ENCODE measurements around the gene VWC2L. TPM values are rescaled to one million over a fixed set of nuclear protein-coding genes. Genes with fewer than 3 reads are reported as not detected.

The VWC2L gene
- total RNA-seq (under 1 TPM in 1 of 7 donors, not detected in 6; 0.11 TPM), polyA plus RNA-seq (not detected)
- long read RNA-seq, donor 1, result 0 reads
- long read RNA-seq, donor 2, result 0 reads
- long read RNA-seq, donor 3, result 0 reads

DNA sequence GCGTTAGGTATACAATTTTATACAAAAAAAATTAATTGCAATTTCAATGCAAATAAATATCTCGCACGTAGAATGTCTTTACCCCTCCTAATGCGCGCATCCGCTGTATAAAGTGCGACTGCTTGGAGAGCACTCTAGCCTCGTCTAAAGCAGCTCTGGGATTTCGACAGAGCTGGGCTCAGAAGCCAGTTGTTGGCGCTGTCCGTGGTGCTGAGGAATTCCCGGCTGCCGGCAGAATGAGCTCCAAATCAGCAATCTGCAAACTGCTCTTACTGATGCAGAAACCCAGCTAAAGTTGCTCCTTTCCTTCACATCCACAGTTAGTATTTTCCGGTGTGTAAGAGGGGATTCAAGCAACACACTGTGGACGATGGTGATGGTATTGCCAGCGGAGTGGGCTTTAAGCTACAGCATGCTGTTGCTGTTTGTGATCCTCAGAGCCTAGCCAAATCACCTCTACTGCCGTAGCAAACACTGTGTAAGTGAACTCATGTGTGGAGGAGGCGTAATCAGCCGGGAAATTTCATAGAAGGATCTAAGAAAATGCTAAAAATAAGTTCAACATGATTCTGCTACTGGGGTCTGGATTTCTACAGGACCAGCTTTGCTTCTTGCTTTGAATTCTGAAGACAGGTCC lies at the start of gene VWC2L:
TSS of gene VWC2L (plus strand) at position 137 of the 637 bp plus-strand sequence. CDS start 3,140 bp downstream, outside the sequence.
- intact Hi-C loops (cut with DNase I), result no loop called here
- 3 to 6% (median 3%) methylated on average over 19 of the region's 19 CpGs for WGBS, 3 donors
- H3K27me3 ChIP-seq, result peaks cover 3% of the 10 kb centered on the region
- no peaks in the 10 kb centered on the region for H3K36me3 ChIP-seq
- no peaks in the 10 kb centered on the region for H3K9me3 ChIP-seq
- H3K4me1 ChIP-seq (ENCODE audit: insufficient read depth), result no peaks in the 10 kb centered on the region
- H3K27ac ChIP-seq, result no peak within 1 kb of the TSS
- peak in 4 of 5 donors; percentile 12 to 65 (median 47) for DNase-seq
- TF ChIP-seq EP300 (IDR thresholded peaks at IDR 0.05), result no peak
- no peak for TF ChIP-seq POLR2A (IDR thresholded peaks at IDR 0.05)
- TF ChIP-seq, protein P1, sequence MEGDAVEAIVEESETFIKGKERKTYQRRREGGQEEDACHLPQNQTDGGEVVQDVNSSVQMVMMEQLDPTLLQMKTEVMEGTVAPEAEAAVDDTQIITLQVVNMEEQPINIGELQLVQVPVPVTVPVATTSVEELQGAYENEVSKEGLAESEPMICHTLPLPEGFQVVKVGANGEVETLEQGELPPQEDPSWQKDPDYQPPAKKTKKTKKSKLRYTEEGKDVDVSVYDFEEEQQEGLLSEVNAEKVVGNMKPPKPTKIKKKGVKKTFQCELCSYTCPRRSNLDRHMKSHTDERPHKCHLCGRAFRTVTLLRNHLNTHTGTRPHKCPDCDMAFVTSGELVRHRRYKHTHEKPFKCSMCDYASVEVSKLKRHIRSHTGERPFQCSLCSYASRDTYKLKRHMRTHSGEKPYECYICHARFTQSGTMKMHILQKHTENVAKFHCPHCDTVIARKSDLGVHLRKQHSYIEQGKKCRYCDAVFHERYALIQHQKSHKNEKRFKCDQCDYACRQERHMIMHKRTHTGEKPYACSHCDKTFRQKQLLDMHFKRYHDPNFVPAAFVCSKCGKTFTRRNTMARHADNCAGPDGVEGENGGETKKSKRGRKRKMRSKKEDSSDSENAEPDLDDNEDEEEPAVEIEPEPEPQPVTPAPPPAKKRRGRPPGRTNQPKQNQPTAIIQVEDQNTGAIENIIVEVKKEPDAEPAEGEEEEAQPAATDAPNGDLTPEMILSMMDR (IDR thresholded peaks at IDR 0.05), result no peak
- H3K4me3 ChIP-seq, result no peak within 1 kb of the TSS

- intact Hi-C loops (cut with DNase I), result no loop called here
- 80 to 93% (median 85%) methylated on average over 4 of the region's 4 CpGs for WGBS, 3 donors
- Histone ChIP-seq H3K36me3 (no peaks in the 10 kb centered on the region), H3K27me3 (no peaks in the 10 kb centered on the region), H3K27ac (no peak overlapping the region), H3K4me1 (ENCODE audit: insufficient read depth) (no peaks in the 10 kb centered on the region), H3K9me3 (no peaks in the 10 kb centered on the region), H3K4me3 (no peak overlapping the region)
- no peak for DNase-seq
- TF ChIP-seq POLR2A (IDR thresholded peaks at IDR 0.05) (no peak), EP300 (IDR thresholded peaks at IDR 0.05) (no peak)
- TF ChIP-seq, protein P1 (IDR thresholded peaks at IDR 0.05), result no peak
Measured at GRCh38 chr2:214361116-214361515, 49.7 kb upstream of the VWC2L start.

GRCh38 chr2:214365549-214365948 lies 45.3 kb upstream of the VWC2L start:
- intact Hi-C loops (cut with DNase I), result no loop called here
- H3K9me3 ChIP-seq, result no peaks in the 10 kb centered on the region
- no peak overlapping the region for H3K4me3 ChIP-seq
- no peaks in the 10 kb centered on the region for H3K4me1 ChIP-seq (ENCODE audit: insufficient read depth)
- H3K27ac ChIP-seq, result no peak overlapping the region
- WGBS, 3 donors, result 78 to 94% (median 92%) methylated on average over 1 of the region's 1 CpG
- DNase-seq, result no peak
- no peaks in the 10 kb centered on the region for H3K36me3 ChIP-seq
- H3K27me3 ChIP-seq, result no peaks in the 10 kb centered on the region
- no peak for TF ChIP-seq POLR2A (IDR thresholded peaks at IDR 0.05)
- TF ChIP-seq, protein P1 (IDR thresholded peaks at IDR 0.05), result no peak
- no peak for TF ChIP-seq EP300 (IDR thresholded peaks at IDR 0.05)

- DNase-seq, result no peak
- H3K4me3 ChIP-seq, result no peak overlapping the region
- TF ChIP-seq, protein P1 (IDR thresholded peaks at IDR 0.05), result no peak
- no peak for TF ChIP-seq POLR2A (IDR thresholded peaks at IDR 0.05)
- TF ChIP-seq EP300 (IDR thresholded peaks at IDR 0.05), result no peak
- no peaks in the 10 kb centered on the region for H3K9me3 ChIP-seq
- H3K36me3 ChIP-seq, result no peaks in the 10 kb centered on the region
- 12 to 32% (median 14%) methylated on average over 3 of the region's 3 CpGs for WGBS, 3 donors
- no peaks in the 10 kb centered on the region for H3K4me1 ChIP-seq (ENCODE audit: insufficient read depth)
- intact Hi-C loops (cut with DNase I), result no loop called here
- no peaks in the 10 kb centered on the region for H3K27me3 ChIP-seq
- H3K27ac ChIP-seq, result no peak overlapping the region
Measured at GRCh38 chr2:214367171-214367570, 43.7 kb upstream of the VWC2L start.

All from ovary (tissue), 10 donors.